Cardiac muscle cell (in vitro differentiated cells and primary cell): ENCODE measurements around the gene DCAF15. TPM values are rescaled to one million over a fixed set of nuclear protein-coding genes. Genes with fewer than 3 reads are reported as not detected.
A peak's percentile ranks its signal among the peaks of the same experiment; 100 is the strongest.

Experiments
- DNase-seq, 2 donors: peaks; one replicate each; pipeline versions ENCODE4 v3.0.0 to v3.0.0-alpha.2; 2010 to 2017; ENCODE audit warnings: low read depth in 1 of 2, low spot score in 1 of 2
- H3K27ac ChIP-seq: fragments of 200-600 bp; sonication (generic); 2 replicates; pipeline ENCODE4 v1.5.1; 2016
- H3K27me3 ChIP-seq: fragments of 200-600 bp; sonication (generic); 2 replicates; pipeline ENCODE4 v1.6.0; 2016; ENCODE audit warnings: control low read depth
- H3K36me3 ChIP-seq: fragments of 200-600 bp; sonication (generic); 2 replicates; pipeline ENCODE4 v1.5.1; 2016; ENCODE audit warnings: control low read depth
- H3K4me1 ChIP-seq: fragments of 200-600 bp; sonication (generic); 2 replicates; pipeline ENCODE4 v1.8.1; 2017; ENCODE audit warnings: low read depth, mild to moderate bottlenecking, mixed run types
- H3K4me3 ChIP-seq: fragments of 200-600 bp; sonication (generic); 2 replicates; pipeline ENCODE4 v1.5.1; 2016; ENCODE audit warnings: mild to moderate bottlenecking
- H3K9me3 ChIP-seq: fragments of 200-600 bp; sonication (generic); 2 replicates; pipeline ENCODE4 v1.5.1; 2017; ENCODE audit warnings: low read depth, mild to moderate bottlenecking, control low read depth
- CTCF ChIP-seq: IDR thresholded peaks from 2 replicates; pipeline ENCODE4 v1.5.1; 2012; ENCODE audit warnings: low read depth, mild to moderate bottlenecking, low read length
- polyA plus RNA-seq: library from polyadenylated mRNA; unstranded; fragments of >200 nt; fragmentation: Nextera tagmentation; extraction: Ambion mirVana; gene quantifications from 2 replicates; pipeline ENCODE4 v1.2.1, GENCODE V29; 2016
- total RNA-seq: library from RNA; depleted of rRNA; stranded (reverse); fragments of >200 nt; gene quantifications from 2 replicates; pipeline ENCODE4 v1.2.3, GENCODE V29; 2016

DCAF15 gene
- total and polyA plus RNA-seq, 2 experiments from 2014 or later, result 33.3 to 44.6 TPM

GRCh38 chr19:13983213-13983889, 31.0 kb downstream of the DCAF15 start:
- H3K4me1 ChIP-seq, result peaks cover 20% of the 10 kb centered on the region

DNA sequence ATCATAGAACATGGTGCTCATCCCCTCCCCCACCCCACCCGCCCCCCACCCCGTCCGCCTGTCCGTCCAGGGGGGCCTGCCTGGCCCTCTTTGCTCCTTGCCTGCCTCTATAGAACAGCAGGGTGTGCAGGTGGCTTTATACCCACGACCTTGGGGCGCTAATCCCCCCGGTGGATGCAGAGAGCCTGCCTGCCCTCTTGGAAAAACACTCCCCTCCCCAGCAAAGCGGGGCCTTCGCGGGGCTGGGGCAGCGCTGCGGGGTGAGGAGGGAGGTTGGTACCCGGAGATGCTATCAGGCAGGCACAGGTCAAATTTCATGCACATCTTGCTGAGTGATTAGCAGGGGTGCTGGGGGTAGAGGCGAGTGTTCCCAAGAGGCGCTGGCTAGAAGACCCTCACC, 31.9 kb downstream of the DCAF15 start:
- Histone ChIP-seq H3K36me3 (no peaks in the 10 kb centered on the region), H3K27me3 (no peaks in the 10 kb centered on the region), H3K4me3 (no peak overlapping the region), H3K9me3 (no peaks in the 10 kb centered on the region), H3K4me1 (peaks cover 18% of the 10 kb centered on the region), H3K27ac (no peak overlapping the region)
- DNase-seq, result no peak
- TF ChIP-seq CTCF, result no peak

More at GRCh38 chr19:13983213-13983889, 31.0 kb downstream of the DCAF15 start:
- Histone ChIP-seq H3K27me3 (no peaks in the 10 kb centered on the region), H3K9me3 (no peaks in the 10 kb centered on the region), H3K36me3 (no peaks in the 10 kb centered on the region), H3K27ac (no peak overlapping the region), H3K4me3 (no peak overlapping the region)
- DNase-seq, result no peak
- TF ChIP-seq CTCF, result no peak

DNA sequence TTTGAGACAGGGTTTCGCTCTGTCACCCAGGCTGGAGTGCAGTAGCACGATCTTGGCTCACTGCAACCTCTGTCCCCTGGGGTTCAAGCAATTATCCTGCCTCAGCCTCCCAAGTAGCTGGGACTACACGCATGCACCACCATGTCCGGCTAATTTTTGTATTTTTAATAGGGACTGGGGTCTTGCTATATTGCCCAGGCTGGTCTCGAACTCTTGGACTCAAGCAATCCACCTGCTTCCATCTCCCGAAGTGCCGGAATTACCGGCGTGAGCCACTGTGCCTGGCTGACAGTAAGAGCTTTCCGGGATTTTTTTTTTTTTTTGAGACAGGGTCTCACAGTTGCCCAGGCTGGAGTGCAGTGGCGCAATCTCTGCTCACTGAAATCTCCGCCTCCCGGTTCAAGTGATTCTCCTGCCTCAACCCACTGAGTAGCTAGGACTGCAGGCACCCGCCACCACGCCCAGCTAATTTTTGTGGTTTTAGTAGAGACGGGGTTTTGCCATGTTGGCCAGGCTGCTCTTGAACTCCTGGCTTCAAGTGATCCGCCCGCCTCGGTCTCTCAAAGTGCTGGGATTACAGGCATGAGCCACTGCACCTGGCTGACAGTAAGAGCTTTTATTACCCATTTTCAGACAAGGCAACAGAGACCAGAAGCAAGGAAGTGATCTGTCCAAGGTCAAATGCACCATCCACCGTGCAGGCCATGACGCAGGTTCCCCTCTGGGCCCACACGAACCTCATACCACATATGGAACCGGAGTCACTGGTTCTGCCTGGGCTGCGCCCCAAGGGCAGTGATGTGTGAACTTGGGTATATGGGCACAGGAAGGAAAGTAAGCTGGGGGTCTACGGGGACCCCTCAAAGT, 32.8 kb downstream of the DCAF15 start:
- H3K9me3 ChIP-seq, result no peaks in the 10 kb centered on the region
- no peaks in the 10 kb centered on the region for H3K36me3 ChIP-seq
- H3K4me1 ChIP-seq, result peaks cover 13% of the 10 kb centered on the region
- TF ChIP-seq CTCF, result no peak
- no peak overlapping the region for H3K27ac ChIP-seq
- no peak overlapping the region for H3K4me3 ChIP-seq
- no peak for DNase-seq
- no peaks in the 10 kb centered on the region for H3K27me3 ChIP-seq

GRCh38 chr19:13985771-13986347, 33.5 kb downstream of the DCAF15 start:
- peaks cover 13% of the 10 kb centered on the region for H3K4me1 ChIP-seq
- no peaks in the 10 kb centered on the region for H3K36me3 ChIP-seq
- no peaks in the 10 kb centered on the region for H3K9me3 ChIP-seq
- no peaks in the 10 kb centered on the region for H3K27me3 ChIP-seq
- no peak for TF ChIP-seq CTCF
- no peak for DNase-seq
- no peak overlapping the region for H3K27ac ChIP-seq
- H3K4me3 ChIP-seq, result no peak overlapping the region

- DNase-seq, result peak in 1 of 2 donors; percentile 77
- no peaks in the 10 kb centered on the region for H3K27me3 ChIP-seq
- peaks cover 13% of the 10 kb centered on the region for H3K4me1 ChIP-seq
- no peaks in the 10 kb centered on the region for H3K36me3 ChIP-seq
- H3K27ac ChIP-seq, result no peak overlapping the region
- H3K9me3 ChIP-seq, result no peaks in the 10 kb centered on the region
- no peak overlapping the region for H3K4me3 ChIP-seq
- no peak for TF ChIP-seq CTCF
These were observed 34.1 kb downstream of the DCAF15 start for GRCh38 chr19:13986348-13986904.
